HG03460 (cell line): ENCODE data around the gene BTBD9.

Experiments
- ATAC-seq: cut with Tn5 transposase; IDR thresholded peaks from one replicate; pipeline ENCODE4 v1.9.1; 2021; ENCODE audit not compliant: unreplicated experiment

BTBD9 gene

GRCh38 chr6:38310061-38310460, 329.7 kb downstream of the BTBD9 start:
- no peak for ATAC-seq

- ATAC-seq = peak; percentile 80
Observed at GRCh38 chr6:38307740-38308139, 332.0 kb downstream of the BTBD9 start.

- peak; percentile 66 for ATAC-seq
Observed at GRCh38 chr6:38306931-38307330, 332.8 kb downstream of the BTBD9 start.

- ATAC-seq = no peak
Observed at GRCh38 chr6:38305995-38306681, 333.6 kb downstream of the BTBD9 start.

GRCh38 chr6:38302838-38303237, 336.9 kb downstream of the BTBD9 start:
- ATAC-seq = no peak

GRCh38 chr6:38302081-38302480, 337.6 kb downstream of the BTBD9 start:
- no peak for ATAC-seq

DNA sequence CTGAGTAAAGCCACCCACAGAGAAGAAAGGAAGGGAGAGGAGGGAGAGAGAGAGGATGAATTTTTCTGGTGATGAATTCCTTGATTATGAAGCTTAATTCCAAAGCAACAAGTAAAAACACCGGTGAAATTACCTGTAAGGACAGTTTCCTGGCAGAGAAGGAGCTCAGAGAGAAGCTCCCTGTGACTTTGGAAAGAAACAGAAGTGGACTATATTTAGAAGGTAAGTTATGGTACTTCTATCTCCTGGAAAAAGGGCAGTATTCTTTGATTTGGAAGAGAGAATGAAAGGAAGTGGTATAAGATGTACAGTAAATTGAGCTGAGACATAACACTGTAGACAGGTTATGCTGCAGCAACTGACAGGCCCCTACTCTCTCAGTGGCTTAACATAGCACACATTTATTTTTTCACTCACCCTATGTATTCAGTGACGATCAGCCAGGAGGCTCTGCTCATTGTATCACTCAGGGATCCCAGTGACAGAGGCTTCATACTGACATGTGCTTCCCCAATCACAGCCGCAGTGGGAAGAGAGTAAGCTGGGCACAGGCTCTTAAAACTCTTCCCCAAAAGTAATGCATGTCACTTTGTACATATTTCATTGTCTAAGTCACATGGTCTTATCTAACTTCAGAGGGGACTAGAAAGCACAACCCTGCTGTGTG, 349.5 kb downstream of the BTBD9 start:
- ATAC-seq = no peak

DNA sequence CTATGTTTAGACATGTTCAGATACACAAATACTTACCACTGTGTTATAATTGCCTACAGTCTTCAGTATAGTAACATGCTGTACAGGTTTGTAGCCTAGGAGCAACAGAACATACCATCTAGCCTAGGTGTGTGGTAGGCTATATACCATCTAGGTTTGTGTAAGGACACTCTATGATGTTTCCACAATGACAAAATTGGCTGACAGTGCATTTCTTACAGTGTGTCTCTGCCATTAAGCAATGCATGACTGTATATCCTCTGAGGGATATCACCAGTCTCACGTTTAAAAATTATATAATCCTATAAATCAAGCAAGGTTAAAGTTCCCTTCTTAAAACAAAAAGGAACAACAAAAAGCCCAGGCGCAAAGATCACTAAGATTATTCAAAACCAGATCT, 352.2 kb downstream of the BTBD9 start:
- no peak for ATAC-seq

GRCh38 chr6:38284802-38285394, 354.8 kb downstream of the BTBD9 start:
- ATAC-seq = no peak

GRCh38 chr6:38283734-38284362, 355.9 kb downstream of the BTBD9 start:
- ATAC-seq = no peak

DNA sequence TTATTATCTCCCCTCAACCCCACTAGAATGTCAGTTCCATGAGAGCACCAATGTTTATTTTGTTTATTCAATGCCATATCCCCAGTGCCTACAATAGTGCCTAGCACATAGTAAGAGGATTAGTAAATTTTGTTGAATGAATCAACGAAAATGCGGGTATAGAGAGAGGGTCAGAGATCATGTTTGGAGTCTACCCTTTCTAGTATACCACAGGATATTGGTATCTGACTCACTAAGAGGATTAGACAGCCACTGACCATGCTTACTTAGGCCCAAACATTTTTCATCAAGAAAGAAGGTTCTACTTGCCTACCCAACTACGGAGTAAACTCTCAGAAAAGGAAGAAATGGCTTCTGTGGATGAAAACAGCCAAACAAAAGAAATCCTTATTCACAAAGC, 356.8 kb downstream of the BTBD9 start:
- ATAC-seq = no peak

GRCh38 chr6:38281126-38281525, 358.6 kb downstream of the BTBD9 start:
- ATAC-seq = no peak

- ATAC-seq = no peak
Observed at GRCh38 chr6:38279963-38280588, 359.7 kb downstream of the BTBD9 start.

GRCh38 chr6:38279423-38279822, 360.3 kb downstream of the BTBD9 start:
- ATAC-seq = no peak

- ATAC-seq = no peak
Observed at GRCh38 chr6:38273325-38273724, 366.4 kb downstream of the BTBD9 start.

DNA sequence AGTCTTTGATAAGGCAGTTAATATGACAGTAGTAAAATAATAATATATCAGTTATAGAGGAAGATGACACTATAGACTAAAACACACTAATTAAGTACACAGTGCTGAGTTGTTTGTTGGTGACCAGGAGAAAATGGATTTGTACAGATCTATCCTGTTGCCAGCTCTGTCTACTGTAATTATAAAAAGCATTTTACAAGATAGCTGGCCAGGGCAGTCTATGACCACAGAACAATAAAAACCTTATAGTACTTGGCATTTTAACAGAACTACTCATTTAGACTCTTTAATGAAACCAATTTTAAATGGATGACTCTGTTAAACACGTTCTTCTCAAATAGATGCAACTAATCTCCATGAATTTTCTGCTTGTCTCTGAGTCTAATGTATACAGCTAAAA, 367.5 kb downstream of the BTBD9 start:
- ATAC-seq = no peak

DNA sequence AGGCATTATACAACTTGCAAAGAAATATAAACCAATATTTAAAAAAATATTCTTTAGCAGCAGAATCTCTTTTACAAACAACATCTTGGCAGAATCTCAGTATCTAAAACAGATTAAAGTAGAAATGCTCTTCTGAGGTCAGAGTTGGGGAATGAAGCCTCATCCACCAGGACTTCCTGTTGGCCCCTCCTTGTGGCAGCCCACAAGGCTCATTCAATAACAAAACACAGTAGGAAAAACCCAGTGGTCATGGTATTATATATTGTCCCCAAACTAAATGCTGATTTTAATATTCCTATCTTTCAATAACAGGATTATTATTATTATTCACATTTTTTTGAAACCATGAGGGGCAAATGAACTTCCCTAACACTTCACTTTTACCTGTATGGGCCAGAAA, 368.6 kb downstream of the BTBD9 start:
- no peak for ATAC-seq

DNA sequence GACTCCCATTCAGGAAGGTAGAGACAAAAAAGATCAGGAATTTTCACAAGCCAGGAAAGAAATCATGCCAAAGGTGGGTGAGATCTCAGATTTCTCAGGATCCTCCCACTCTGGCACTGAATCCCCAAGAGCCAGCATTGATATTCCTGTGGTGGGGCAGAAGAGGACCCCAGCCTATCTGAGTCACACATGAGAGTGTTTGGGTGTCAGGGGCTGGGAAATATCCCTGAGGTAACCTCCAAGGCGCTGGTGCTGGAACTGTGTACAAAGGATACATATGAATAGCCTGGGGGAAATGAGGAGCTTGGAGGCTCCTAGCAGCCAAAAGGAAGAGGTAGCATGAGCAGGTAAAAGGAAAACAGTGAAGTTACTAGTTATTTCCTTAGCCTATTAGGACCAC, 369.4 kb downstream of the BTBD9 start:
- no peak for ATAC-seq

DNA sequence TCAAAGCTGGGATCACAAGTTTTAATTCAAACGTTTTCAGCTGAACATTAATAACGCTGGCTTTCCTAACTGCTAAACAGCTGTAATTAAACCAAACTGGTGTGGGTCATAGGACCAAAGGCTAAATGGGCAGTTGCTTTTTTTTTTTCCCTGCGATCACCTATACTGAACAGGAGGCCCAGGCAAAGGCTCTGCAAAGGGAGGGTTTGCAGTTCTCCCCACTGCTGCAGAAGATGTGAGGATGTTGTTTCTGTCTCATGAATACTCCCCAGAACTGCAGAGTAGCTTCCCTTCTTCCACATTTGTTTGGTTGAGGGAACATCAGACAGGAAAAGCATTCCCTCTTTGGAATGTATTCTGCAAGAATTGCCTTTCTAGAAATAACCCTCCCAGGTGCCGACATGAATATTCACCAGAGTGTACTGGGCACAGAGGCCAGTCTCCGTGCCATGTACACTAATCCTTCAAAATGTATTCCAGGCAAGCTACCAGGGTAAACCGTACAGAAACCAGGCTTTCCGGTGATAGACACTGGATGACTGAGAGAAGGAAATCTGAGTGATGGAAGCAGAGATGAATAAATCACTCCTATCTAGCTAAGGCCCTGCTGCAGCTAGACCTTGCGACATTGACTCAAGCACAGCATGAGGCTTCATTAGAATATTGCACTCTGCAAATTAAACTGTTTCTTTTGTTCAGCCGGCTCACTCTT, 370.1 kb downstream of the BTBD9 start:
- no peak for ATAC-seq

GRCh38 chr6:38268342-38268741, 371.4 kb downstream of the BTBD9 start:
- ATAC-seq = no peak

DNA sequence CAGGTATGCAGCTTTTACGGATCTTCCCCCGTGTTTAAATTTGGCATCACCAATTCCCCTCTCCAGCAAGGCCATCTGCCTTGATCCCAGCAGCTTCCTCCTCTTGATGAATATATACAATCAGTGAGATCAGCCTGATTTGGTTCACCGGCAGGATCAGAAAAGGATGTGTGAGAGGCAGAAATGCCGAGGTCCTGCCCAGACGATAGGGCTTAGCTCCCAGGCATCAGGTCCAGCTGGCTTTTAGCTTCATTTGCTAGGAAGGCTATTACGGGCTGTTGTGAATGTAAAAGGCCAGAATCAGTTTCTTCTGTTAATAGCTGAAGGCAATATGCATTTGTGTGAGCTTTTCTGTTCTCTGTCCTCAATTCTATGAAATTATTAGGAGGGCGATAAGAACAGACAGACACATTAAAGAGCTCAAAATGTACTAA, 372.8 kb downstream of the BTBD9 start:
- ATAC-seq = no peak
